ENCODE data around the gene FBXO46. TPM values are rescaled to one million over a fixed set of nuclear protein-coding genes. Genes with fewer than 3 reads are reported as not detected.
"Not testable (repeated sequence)": the region's sequence is repeated elsewhere in the genome, so short reads cannot be mapped to it uniquely, and the experiment has no call there.

Gene FBXO46
- polyA plus RNA-seq, 2 donors, result 13.9 TPM

GRCh38 chr19:45691516-45692186 lies 39.0 kb downstream of the FBXO46 start, which contains the start of gene SNRPD2:
TSS of gene SNRPD2 (minus strand) at chr19:45691953. CDS start at chr19:45691888, 65 bp downstream.
- WGBS, 2 donors, result 0 to 1% methylated on average over 36 of the region's 36 CpGs
- Histone ChIP-seq H3K4me3 (ENCODE audit: low read depth in 1 of 2, low read length in 2 of 2) (peak within 1 kb of the TSS; percentile 73 to 79), H3K9me3 (ENCODE audit: control insufficient read depth in 2 of 2, insufficient read depth in 1 of 2, low read depth in 1 of 2, low read length in 1 of 2) (no peaks in the 10 kb centered on the region), H3K27me3 (ENCODE audit: control insufficient read depth in 1 of 2, insufficient read depth in 2 of 2, low read length in 2 of 2) (no peaks in the 10 kb centered on the region), H3K27ac (ENCODE audit: low read depth in 2 of 2, low read length in 1 of 2) (peak within 1 kb of the TSS; percentile 91 to 97), H3K4me1 (ENCODE audit: control insufficient read depth in 2 of 2, insufficient read depth in 2 of 2, low read length in 1 of 2) (peaks cover 0 to 3% of the 10 kb centered on the region in 2 donors), H3K36me3 (ENCODE audit: control insufficient read depth in 2 of 2, insufficient read depth in 2 of 2, low read length in 1 of 2) (peaks cover 5 to 23% of the 10 kb centered on the region in 2 donors)

GRCh38 chr19:45687599-45687998 lies 43.1 kb downstream of the FBXO46 start:
- no peaks in the 10 kb centered on the region for H3K4me1 ChIP-seq (ENCODE audit: control insufficient read depth in 2 of 2, insufficient read depth in 2 of 2, low read length in 1 of 2)
- 90% methylated on average over 9 of the region's 9 CpGs for WGBS, 2 donors
- peaks cover 8 to 27% of the 10 kb centered on the region in 2 donors for H3K36me3 ChIP-seq (ENCODE audit: control insufficient read depth in 2 of 2, insufficient read depth in 2 of 2, low read length in 1 of 2)
- H3K27me3 ChIP-seq (ENCODE audit: control insufficient read depth in 1 of 2, insufficient read depth in 2 of 2, low read length in 2 of 2), result no peaks in the 10 kb centered on the region
- H3K4me3 ChIP-seq (ENCODE audit: low read depth in 1 of 2, low read length in 2 of 2), result no peak overlapping the region
- H3K9me3 ChIP-seq (ENCODE audit: control insufficient read depth in 2 of 2, insufficient read depth in 1 of 2, low read depth in 1 of 2, low read length in 1 of 2), result no peaks in the 10 kb centered on the region
- H3K27ac ChIP-seq (ENCODE audit: low read depth in 2 of 2, low read length in 1 of 2), result no peak overlapping the region

GRCh38 chr19:45685045-45685444 lies 45.7 kb downstream of the FBXO46 start:
- 66 to 77% methylated on average over 9 to 11 of the region's 11 CpGs for WGBS, 2 donors
- peaks cover 8 to 27% of the 10 kb centered on the region in 2 donors for H3K36me3 ChIP-seq (ENCODE audit: control insufficient read depth in 2 of 2, insufficient read depth in 2 of 2, low read length in 1 of 2)

GRCh38 chr19:45682908-45683307 lies 47.8 kb downstream of the FBXO46 start:
- no peak overlapping the region for H3K4me3 ChIP-seq (ENCODE audit: low read depth in 1 of 2, low read length in 2 of 2)
- H3K27ac ChIP-seq (ENCODE audit: low read depth in 2 of 2, low read length in 1 of 2), result no peak overlapping the region
- H3K9me3 ChIP-seq (ENCODE audit: control insufficient read depth in 2 of 2, insufficient read depth in 1 of 2, low read depth in 1 of 2, low read length in 1 of 2), result no peaks in the 10 kb centered on the region
- H3K36me3 ChIP-seq (ENCODE audit: control insufficient read depth in 2 of 2, insufficient read depth in 2 of 2, low read length in 1 of 2), result peaks cover 3 to 21% of the 10 kb centered on the region in 2 donors
- 69 to 76% methylated on average over 5 of the region's 5 CpGs for WGBS, 2 donors
- H3K4me1 ChIP-seq (ENCODE audit: control insufficient read depth in 2 of 2, insufficient read depth in 2 of 2, low read length in 1 of 2), result peaks cover 0 to 2% of the 10 kb centered on the region in 2 donors
- no peaks in the 10 kb centered on the region for H3K27me3 ChIP-seq (ENCODE audit: control insufficient read depth in 1 of 2, insufficient read depth in 2 of 2, low read length in 2 of 2)

More at GRCh38 chr19:45685045-45685444, 45.7 kb downstream of the FBXO46 start:
- not testable (repeated sequence) for H3K27me3 ChIP-seq (ENCODE audit: control insufficient read depth in 1 of 2, insufficient read depth in 2 of 2, low read length in 2 of 2); H3K4me1 ChIP-seq (ENCODE audit: control insufficient read depth in 2 of 2, insufficient read depth in 2 of 2, low read length in 1 of 2); H3K4me3 ChIP-seq (ENCODE audit: low read depth in 1 of 2, low read length in 2 of 2); H3K9me3 ChIP-seq (ENCODE audit: control insufficient read depth in 2 of 2, insufficient read depth in 1 of 2, low read depth in 1 of 2, low read length in 1 of 2); H3K27ac ChIP-seq (ENCODE audit: low read depth in 2 of 2, low read length in 1 of 2)

- peaks cover 3 to 13% of the 10 kb centered on the region in 2 donors for H3K36me3 ChIP-seq (ENCODE audit: control insufficient read depth in 2 of 2, insufficient read depth in 2 of 2, low read length in 1 of 2)
- H3K27me3 ChIP-seq (ENCODE audit: control insufficient read depth in 1 of 2, insufficient read depth in 2 of 2, low read length in 2 of 2), result no peaks in the 10 kb centered on the region
- peak overlapping the region; percentile 71 to 88 for H3K27ac ChIP-seq (ENCODE audit: low read depth in 2 of 2, low read length in 1 of 2)
- whole genome bisulfite sequencing, 2 donors, result 42 to 52% methylated on average over 8 of the region's 8 CpGs
- H3K4me1 ChIP-seq (ENCODE audit: control insufficient read depth in 2 of 2, insufficient read depth in 2 of 2, low read length in 1 of 2), result peaks cover 0 to 6% of the 10 kb centered on the region in 2 donors
- H3K9me3 ChIP-seq (ENCODE audit: control insufficient read depth in 2 of 2, insufficient read depth in 1 of 2, low read depth in 1 of 2, low read length in 1 of 2), result peaks cover 0 to 3% of the 10 kb centered on the region in 2 donors
- H3K4me3 ChIP-seq (ENCODE audit: low read depth in 1 of 2, low read length in 2 of 2), result no peak overlapping the region
These were observed 48.6 kb downstream of the FBXO46 start for GRCh38 chr19:45682117-45682516.

- peaks cover 3 to 10% of the 10 kb centered on the region in 2 donors for H3K36me3 ChIP-seq (ENCODE audit: control insufficient read depth in 2 of 2, insufficient read depth in 2 of 2, low read length in 1 of 2)
- peaks cover 0 to 3% of the 10 kb centered on the region in 2 donors for H3K9me3 ChIP-seq (ENCODE audit: control insufficient read depth in 2 of 2, insufficient read depth in 1 of 2, low read depth in 1 of 2, low read length in 1 of 2)
- no peaks in the 10 kb centered on the region for H3K27me3 ChIP-seq (ENCODE audit: control insufficient read depth in 1 of 2, insufficient read depth in 2 of 2, low read length in 2 of 2)
- H3K27ac ChIP-seq (ENCODE audit: low read depth in 2 of 2, low read length in 1 of 2), result peak overlapping the region; percentile 71 to 88
- peaks cover 0 to 10% of the 10 kb centered on the region in 2 donors for H3K4me1 ChIP-seq (ENCODE audit: control insufficient read depth in 2 of 2, insufficient read depth in 2 of 2, low read length in 1 of 2)
- H3K4me3 ChIP-seq (ENCODE audit: low read depth in 1 of 2, low read length in 2 of 2), result peak overlapping the region; percentile 18 to 28
- WGBS, 2 donors, result 2 to 3% methylated on average over 51 of the region's 51 CpGs
These were observed 49.2 kb downstream of the FBXO46 start for GRCh38 chr19:45681391-45682015.

GRCh38 chr19:45677351-45678230 lies 53.1 kb downstream of the FBXO46 start:
- peak overlapping the region in 1 of 2 donors; percentile 5 for H3K27ac ChIP-seq (ENCODE audit: low read depth in 2 of 2, low read length in 1 of 2)
- peaks cover 0 to 10% of the 10 kb centered on the region in 2 donors for H3K4me1 ChIP-seq (ENCODE audit: control insufficient read depth in 2 of 2, insufficient read depth in 2 of 2, low read length in 1 of 2)
- H3K4me3 ChIP-seq (ENCODE audit: low read depth in 1 of 2, low read length in 2 of 2), result peak overlapping the region; percentile 12 to 42
- H3K9me3 ChIP-seq (ENCODE audit: control insufficient read depth in 2 of 2, insufficient read depth in 1 of 2, low read depth in 1 of 2, low read length in 1 of 2), result peaks cover 0 to 3% of the 10 kb centered on the region in 2 donors
- no peaks in the 10 kb centered on the region for H3K27me3 ChIP-seq (ENCODE audit: control insufficient read depth in 1 of 2, insufficient read depth in 2 of 2, low read length in 2 of 2)
- WGBS, 2 donors, result 4 to 8% methylated on average over 49 of the region's 49 CpGs
- no peaks in the 10 kb centered on the region for H3K36me3 ChIP-seq (ENCODE audit: control insufficient read depth in 2 of 2, insufficient read depth in 2 of 2, low read length in 1 of 2)

- H3K9me3 ChIP-seq (ENCODE audit: control insufficient read depth in 2 of 2, insufficient read depth in 1 of 2, low read depth in 1 of 2, low read length in 1 of 2), result peaks cover 0 to 3% of the 10 kb centered on the region in 2 donors
- H3K27me3 ChIP-seq (ENCODE audit: control insufficient read depth in 1 of 2, insufficient read depth in 2 of 2, low read length in 2 of 2), result no peaks in the 10 kb centered on the region
- peaks cover 0 to 10% of the 10 kb centered on the region in 2 donors for H3K4me1 ChIP-seq (ENCODE audit: control insufficient read depth in 2 of 2, insufficient read depth in 2 of 2, low read length in 1 of 2)
- 4 to 7% methylated on average over 26 to 28 of the region's 28 CpGs for WGBS, 2 donors
- no peak overlapping the region for H3K27ac ChIP-seq (ENCODE audit: low read depth in 2 of 2, low read length in 1 of 2)
- peak overlapping the region; percentile 42 to 43 for H3K4me3 ChIP-seq (ENCODE audit: low read depth in 1 of 2, low read length in 2 of 2)
- H3K36me3 ChIP-seq (ENCODE audit: control insufficient read depth in 2 of 2, insufficient read depth in 2 of 2, low read length in 1 of 2), result no peaks in the 10 kb centered on the region
These were observed 53.8 kb downstream of the FBXO46 start for GRCh38 chr19:45676851-45677263.

GRCh38 chr19:45674946-45675345 lies 55.8 kb downstream of the FBXO46 start:
- Histone ChIP-seq H3K27me3 (ENCODE audit: control insufficient read depth in 1 of 2, insufficient read depth in 2 of 2, low read length in 2 of 2) (peaks cover 0 to 2% of the 10 kb centered on the region in 2 donors), H3K27ac (ENCODE audit: low read depth in 2 of 2, low read length in 1 of 2) (no peak overlapping the region), H3K4me1 (ENCODE audit: control insufficient read depth in 2 of 2, insufficient read depth in 2 of 2, low read length in 1 of 2) (peaks cover 5 to 10% of the 10 kb centered on the region in 2 donors), H3K4me3 (ENCODE audit: low read depth in 1 of 2, low read length in 2 of 2) (no peak overlapping the region), H3K36me3 (ENCODE audit: control insufficient read depth in 2 of 2, insufficient read depth in 2 of 2, low read length in 1 of 2) (no peaks in the 10 kb centered on the region), H3K9me3 (ENCODE audit: control insufficient read depth in 2 of 2, insufficient read depth in 1 of 2, low read depth in 1 of 2, low read length in 1 of 2) (peaks cover 0 to 3% of the 10 kb centered on the region in 2 donors)
- WGBS, 2 donors, result 67 to 69% methylated on average over 7 of the region's 7 CpGs
